HG03039 (cell line): ENCODE data around the gene NPEPPS.
"Not testable (repeated sequence)": the region's sequence is repeated elsewhere in the genome, so short reads cannot be mapped to it uniquely, and the experiment has no call there.

Experiments
- ATAC-seq: cut with Tn5 transposase; IDR thresholded peaks from one replicate; pipeline ENCODE4 v1.9.1; 2021; ENCODE audit warnings: mild to moderate bottlenecking, moderate library complexity; ENCODE audit not compliant: unreplicated experiment

The NPEPPS gene

DNA sequence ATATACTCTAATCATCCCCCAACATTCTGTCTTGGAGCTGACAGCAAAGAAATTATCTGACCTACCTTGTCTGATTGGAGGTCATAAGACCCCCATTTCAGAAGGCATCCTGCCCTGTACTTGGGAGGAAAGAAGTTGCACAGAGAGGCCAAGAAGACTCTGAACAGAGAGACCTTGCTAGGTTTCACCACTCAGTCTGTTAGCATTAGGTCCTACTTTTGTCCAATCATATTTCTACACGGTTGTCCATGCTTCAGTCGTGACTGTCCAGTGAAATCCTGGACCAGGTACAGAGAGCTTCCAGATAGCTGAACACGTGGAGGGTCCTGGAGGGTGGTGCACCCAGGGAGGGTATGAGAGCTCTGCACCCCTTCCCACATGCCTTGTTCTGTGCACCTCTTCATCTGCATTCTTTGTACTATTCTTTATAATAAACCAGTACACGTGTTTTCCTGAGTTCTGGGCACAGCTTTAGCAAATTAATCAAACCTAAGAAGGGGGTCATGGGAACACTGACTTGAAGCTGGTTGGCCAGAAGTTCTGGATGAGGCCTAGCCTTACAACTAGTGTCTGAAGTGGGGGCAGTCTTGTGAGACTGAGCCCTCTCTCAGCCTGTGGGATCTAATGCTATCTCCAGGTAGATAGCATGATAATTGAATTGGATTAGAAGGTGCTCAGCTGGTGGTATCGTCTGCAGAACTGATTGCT lies 30.9 kb downstream of the NPEPPS start:
- not testable (repeated sequence) for ATAC-seq

DNA sequence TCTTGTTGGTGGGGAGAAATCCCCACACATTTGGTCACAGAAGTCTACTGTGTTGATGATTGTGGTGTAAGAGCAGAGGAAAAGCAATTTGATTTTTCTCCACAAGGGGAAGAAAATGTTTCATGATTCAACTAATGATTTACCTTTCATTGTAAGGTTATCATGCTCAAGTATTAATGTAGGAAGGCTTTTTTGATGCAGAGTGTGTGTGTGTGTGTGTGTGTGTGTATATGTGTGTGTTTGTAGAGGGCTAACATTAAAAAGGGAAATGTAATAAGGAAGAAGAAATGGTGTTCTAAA lies 31.4 kb downstream of the NPEPPS start:
- not testable (repeated sequence) for ATAC-seq

DNA sequence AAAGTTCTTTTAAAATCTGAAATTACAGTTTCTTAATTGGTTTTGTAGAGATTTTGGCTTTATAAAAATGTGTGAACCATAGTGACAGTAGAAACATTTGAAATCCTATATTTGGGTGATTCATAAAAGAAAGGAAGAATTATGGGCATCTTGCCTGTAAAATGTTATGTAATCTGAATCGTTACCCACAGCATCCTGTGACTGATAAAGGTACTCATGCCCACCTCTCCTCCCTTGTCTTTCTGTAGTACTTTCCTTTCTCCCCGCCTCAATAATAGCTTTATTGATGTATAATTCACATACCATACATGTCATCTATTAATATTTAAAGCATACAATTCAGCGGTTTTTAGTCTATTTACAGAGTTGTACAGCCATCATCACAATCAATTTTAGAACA lies 36.4 kb downstream of the NPEPPS start:
- ATAC-seq, result not testable (repeated sequence)

DNA sequence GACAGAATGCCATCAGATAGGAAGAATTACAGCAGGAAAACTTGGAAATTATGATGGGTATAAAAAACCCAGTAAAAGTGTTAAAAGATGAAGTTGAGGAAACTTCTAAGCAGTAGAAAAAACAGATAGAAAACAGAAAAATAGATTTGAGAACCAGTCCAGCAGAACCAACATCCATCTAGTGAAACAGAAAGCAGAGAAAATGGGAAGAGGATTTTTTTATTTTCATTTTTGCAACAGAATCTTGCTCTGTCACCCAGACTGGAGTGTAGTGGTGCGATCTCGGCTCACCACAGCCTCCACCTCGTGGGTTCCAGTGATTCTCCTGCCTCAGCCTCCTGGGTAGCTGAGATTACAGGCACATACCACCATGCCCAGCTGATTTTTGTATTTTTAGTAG lies 41.7 kb downstream of the NPEPPS start:
- not testable (repeated sequence) for ATAC-seq

DNA sequence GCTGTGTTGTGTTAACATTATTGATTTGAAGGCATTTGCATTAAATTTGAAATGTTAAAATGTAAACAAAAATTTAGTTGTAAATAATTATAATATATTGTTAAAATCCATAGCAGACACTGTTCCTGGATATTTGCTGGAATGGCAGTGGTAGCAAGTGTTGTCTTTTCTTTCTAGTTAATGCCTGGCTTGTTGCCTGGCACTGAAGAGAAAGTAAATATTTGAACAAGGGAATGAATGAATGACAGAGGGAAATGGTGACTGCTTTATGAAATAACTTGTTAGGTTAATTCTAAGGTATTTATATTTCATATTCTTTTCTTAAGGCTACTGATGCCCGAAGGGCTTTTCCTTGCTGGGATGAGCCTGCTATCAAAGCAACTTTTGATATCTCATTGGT lies 51.5 kb downstream of the NPEPPS start:
- not testable (repeated sequence) for ATAC-seq

DNA sequence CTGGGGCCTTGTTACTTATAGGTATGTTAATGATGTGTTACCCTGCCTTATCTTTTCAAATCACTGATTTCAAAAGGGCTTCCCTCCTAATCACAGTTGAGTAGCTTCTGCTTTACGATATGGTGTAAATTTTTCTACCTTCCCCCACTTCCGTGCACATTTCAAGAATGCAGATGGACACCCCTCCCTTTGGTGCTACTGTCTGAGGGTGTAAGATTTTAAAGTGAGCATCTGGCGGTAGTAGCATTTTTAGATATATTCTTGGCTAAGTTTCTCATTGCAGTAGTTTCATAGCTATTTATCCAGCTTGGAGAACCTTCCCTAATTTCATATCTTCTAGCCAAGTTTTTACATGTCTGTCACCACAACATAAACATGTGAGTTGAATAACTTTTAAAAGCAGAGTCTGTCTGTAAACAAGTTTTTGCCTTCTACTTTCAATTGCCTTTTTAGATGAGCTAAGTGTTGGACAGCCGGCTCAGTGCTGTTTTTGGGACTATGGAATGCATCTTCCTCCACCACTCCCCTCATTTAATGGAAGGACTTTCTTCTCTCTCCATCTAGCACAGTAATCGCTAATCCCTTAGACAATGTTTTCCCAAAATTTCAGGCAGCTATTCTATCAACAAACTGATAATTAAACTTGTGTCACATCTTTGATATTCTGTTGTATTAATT lies 55.6 kb downstream of the NPEPPS start:
- not testable (repeated sequence) for ATAC-seq

DNA sequence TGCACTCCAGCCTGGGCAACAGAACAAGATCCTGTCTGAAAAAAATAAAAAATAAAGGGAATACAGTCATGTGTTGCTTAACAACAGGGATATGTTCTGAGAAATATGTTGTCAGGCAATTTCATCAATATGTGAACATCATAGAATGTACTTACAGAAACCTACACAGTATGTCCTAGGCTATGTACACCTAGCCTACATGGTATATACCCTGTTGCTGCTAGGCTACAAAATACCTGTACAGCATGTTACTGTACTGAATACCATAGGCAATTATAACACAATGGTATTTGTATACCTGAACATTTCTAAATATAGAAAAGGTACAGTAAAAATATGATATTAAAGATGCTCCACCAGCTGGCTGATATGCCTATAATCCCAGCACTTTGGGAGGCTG lies 62.6 kb downstream of the NPEPPS start:
- not testable (repeated sequence) for ATAC-seq

DNA sequence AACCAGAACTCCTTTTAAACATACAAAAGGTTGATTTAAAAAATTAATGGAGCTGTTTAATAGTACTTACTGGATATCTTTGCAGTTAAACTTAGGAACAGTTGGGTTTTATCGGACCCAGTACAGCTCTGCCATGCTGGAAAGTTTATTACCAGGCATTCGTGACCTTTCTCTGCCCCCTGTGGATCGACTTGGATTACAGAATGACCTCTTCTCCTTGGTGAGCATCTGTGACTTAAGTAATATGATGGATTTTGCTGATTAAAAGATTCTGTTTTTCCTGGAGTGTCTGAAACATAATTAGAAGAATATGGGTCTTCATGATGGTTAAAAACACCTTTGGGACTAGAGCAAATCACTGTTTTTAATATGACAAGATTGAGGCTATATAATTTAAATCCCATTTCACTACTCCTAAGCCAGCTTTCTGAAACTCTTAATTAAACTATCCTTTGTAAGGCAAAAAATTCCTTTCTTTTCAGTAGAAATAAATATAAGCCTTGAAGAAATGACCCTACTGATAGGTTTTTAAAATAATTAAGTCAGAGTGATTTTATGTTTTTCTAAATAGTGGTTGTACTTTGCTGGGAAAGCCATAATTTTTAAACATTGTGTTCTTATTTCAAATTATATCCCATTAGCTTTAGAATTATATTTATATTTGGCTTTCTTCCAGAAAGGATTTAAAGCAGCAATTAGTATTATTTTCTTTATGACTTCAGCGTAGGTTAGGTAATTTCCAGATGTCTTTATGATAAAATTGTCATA lies 73.1 kb downstream of the NPEPPS start:
- no peak for ATAC-seq

DNA sequence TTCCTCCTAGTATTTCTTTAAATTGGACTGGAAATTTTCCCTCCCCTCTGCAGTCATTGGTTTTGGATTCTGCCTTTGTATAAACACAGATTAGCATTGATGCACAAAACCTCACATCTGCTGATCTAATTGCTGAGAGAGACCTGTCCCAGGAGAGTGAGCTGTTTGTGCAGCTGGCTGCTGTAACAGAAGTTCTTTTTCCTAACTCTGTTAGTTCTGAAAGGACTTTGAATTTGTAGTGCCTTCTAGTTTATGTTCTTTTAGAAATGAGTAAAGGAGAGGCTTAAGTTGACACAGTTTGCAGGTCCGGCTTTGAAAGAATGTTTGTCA lies 73.7 kb downstream of the NPEPPS start:
- no peak for ATAC-seq

DNA sequence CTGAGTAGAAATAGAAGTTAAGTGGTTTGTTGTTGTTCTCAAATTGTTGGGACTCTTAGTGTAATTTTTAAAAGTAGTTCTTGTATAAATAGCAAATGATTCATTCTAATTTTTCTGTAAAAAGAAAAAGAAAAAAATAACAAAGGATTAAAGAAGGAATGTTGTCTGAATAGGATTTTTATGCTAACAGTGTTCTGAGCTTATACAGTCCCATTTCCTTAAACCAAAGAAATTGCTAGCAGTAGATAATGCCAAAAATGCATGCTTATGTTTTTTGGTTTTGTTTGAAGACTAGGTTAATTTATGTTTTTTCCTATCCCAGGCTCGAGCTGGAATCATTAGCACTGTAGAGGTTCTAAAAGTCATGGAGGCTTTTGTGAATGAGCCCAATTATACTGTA lies 74.1 kb downstream of the NPEPPS start:
- no peak for ATAC-seq

DNA sequence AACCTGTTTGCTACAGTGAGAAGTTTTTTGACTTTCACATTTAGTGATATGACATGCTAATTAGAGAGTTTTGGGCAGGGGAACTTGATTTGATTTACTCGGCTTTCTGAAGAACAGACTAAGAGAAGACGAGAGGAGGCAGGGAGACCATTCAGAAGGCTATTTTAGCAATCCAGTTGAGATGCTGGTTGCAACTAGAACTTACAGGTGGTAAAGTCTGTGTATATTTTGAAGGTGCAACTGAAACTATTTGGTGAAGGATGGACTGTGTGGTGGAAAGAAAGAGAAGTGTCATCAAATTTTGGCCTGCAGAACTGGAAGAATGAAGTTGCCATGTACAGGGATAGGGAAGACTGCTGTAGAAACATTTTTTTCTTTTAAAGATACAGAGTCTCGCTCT lies 76.6 kb downstream of the NPEPPS start:
- ATAC-seq, result no peak

DNA sequence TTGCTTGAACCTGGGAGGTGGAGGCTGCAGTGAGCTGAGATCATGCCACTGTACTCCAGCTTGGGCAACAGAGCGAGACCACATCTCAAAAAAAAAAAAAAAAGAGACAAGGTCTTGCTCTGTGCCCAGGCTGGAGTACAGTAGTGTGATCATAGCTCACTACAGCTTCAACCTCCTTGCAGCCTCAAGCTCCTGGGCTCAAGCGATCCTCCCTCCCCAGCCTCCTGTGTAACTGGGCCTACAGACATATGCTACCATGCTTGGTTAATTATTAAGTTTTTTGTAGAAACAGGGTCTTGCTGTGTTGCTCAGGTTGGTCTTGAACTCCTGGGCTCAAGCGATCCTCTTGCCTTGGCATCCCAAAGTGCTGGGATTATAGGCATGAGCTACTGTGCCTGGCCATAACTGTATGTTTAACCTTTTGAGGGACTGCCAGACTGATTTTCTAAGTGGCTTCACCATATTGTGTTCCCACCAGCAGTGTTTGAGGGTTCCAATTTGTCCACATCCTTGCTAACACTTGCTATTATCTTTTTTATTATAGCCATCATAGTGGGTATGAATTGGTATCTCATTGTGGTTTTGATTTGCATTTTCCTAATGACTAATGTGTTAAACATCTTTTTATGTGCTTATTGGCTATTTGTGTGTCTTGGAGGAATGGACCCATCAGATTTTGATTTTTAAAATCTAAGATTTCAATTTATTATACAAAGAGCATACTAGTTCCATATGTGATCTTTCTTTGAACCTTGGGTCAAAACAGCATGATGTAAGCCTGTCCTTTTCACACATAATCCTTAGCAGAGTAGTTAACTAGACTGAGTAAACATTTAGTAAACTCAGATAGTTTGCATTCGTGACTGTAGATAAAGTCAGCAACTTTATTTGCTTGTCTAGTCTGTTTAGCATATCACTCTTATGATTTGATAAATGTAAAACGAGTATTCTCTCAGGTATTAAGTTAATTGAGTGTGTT lies 80.8 kb downstream of the NPEPPS start:
- ATAC-seq, result no peak

DNA sequence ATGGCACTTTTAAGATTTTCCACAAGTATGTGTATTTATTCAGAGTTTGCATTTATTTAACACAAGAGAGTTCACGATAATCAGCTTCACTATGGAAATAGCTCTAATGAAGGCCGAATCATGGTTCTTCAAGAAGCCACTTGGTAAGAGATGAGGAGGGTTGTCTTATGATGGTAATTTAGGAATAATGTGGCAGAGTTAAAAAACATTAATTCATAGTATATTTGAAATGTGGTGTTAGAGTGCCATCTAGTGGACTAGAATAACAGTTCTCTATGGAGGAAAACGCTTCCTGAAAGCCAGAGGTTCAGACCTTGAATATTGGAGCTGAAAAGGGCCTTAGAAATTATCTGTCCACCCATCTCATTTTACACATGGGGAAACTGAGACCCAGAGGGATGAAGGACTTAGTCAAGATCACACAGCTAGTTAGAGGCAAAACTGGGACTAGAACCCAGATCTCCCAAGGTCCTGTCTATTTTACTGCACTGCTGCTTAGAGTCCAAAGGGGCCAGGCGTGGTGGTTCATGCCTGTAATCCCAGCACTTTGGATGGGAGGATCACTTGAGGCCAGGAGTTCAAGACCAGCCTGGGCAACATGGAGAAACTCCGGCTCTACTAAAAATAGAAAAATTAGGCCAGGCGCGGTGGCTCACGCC lies 85.0 kb downstream of the NPEPPS start:
- ATAC-seq, result no peak

DNA sequence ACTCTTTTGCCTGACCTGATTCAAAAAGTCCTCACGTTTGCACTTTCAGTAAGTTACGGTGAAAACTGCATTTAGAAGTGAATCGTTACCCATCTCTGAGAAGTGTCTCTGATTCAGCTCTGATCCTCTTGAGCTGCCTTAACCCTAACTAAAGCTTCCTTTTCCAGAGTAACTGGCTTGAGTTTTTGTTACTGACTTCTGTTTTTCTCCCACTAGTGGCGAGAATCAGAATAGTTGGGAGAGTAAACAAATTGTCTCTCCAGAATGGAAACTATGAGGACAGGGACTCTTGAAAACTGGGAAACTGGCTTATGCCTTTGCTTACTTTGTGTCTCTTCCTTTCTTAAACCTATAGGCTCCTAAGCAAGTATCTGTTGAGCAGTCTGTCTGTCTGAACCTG lies 87.5 kb downstream of the NPEPPS start:
- no peak for ATAC-seq

DNA sequence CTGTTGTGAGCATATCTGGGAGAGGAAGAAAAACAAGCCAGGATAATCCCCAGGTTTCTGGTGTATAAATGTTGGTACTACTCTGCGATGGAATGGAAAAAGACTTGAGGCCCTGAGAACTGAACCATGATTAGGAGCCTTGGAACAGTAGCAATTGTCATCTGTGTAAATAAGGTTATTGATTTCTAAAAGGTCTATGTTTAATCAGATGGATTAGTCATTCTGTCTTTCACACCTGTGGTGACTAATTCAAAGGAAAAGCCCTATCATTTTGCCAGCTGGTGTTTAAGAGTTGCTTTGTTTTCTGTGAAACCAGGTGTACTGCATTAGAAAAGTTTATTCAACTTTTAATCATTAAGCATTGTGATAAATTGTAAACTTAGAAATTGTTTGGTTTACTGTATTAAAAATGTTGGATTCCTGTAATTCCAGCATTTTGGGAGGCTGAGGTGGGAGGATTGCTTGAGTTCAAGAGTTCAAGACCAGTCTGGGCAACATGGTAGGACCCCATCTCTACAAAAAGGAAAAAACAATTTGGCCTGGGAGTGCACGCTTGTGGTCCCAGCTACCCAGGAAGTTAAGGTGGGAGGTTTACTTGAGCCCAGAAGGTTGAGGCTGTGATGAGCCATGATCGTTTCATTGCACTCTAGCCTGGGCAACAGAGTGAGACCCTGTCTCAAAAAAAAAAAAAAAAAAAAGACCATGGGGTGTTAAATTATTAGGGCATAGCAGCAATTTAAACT lies 89.8 kb downstream of the NPEPPS start:
- ATAC-seq, result no peak

DNA sequence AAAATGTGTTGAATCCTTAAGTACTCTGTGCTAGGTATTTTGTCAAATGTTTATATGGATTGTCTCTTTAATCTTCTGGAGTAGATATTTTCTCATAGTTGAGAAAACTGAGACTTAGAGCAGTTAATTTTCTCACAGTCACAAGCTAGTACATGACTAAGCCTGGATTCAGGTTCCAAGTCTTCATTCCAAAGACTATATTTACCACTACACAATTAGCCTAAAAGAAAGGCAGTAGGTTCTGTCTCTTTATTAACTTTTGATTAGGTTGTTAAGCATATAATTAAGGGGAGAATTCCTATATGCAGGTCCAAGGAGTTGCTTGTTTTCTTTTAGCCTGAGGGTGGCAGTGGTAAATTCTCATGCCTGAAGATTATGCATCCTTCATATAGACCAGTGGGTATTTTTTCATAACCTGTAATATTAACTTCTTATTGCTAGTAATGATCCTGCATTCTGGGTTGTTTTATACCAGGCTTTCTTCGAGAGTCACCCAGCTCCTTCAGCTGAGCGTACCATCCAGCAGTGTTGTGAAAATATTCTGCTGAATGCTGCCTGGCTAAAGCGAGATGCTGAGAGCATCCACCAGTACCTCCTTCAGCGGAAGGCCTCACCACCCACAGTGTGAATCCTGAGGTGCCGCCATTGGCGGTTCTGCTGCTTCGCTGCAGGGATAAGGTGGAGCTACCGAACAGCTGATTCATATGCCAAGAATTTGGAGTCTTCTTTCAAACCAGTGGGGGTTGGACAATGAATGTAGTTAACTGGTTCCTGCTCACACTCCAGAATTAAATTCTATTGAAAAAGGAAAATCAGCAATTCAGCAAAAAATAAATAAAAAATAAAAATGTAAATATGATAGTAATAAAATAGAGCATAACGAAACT lies 90.6 kb downstream of the NPEPPS start:
- no peak for ATAC-seq

DNA sequence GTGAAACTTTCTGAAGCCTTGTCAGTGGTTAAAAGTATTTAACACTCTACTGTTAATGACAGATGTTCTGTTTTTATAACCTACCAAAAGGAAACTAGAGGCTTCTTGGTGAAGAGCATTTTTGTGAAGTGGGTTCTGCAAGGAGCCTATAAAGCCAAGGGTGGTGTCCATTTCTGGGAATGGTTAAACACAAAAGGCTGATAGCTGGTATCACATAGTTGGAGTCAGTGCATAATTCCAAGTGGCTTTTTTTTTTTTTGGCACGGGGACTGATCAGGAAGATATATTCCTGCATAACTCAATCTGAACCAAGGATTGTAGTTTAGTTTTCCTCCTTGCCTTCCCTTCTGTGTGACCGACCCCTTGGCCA lies 91.3 kb downstream of the NPEPPS start:
- ATAC-seq, result no peak

DNA sequence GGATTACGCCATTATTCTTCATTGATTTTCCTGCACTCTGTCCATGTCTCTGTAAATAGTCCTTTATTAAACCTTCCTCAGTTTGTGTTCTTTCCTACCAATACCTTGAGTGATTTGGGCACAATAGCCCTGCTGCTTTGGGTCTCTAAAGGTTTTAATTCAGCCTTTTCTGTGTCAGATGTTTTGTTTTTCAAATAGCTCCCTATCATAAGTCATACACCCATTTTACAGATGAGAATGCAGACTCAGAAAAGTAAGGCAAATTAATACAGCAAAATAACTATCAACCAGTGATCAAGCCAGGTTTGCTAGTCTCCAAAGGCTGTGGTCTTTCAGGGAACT lies 93.8 kb downstream of the NPEPPS start:
- no peak for ATAC-seq

DNA sequence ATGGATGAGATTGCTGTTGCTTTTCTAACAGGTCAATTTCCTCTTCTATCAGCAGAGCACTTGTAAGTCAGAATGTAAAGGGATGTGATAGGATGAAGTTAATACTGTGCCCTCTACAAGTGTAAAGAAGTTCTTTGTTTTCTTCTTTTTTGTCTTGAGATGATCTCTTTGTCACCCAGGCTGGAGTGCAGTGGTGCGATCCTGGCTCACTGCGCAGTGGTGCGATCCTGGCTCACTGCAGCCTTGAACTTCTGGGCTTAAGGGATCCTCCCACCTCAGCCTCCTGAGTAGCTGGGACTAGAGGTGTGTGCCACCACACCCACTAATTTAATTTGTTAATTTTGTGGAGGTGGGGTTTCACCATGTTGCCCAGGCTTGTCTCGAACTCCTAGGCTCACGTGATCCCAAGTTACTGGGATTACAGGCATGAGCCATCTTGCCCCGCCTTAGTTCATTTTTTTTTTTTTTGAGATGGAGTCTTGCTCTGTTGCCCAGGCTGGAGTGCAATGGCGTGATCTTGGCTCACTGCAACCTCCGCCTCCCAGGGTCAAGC lies 97.2 kb downstream of the NPEPPS start:
- no peak for ATAC-seq
